HG03521 (cell line): ENCODE results near the gene TKTL1.
A peak's percentile ranks its signal among the peaks of the same experiment; 100 is the strongest.

Experiments
- ATAC-seq: cut with Tn5 transposase; IDR thresholded peaks from one replicate; pipeline ENCODE4 v1.9.1; 2021; ENCODE audit warnings: mild to moderate bottlenecking, moderate library complexity; ENCODE audit not compliant: unreplicated experiment

The TKTL1 gene

DNA sequence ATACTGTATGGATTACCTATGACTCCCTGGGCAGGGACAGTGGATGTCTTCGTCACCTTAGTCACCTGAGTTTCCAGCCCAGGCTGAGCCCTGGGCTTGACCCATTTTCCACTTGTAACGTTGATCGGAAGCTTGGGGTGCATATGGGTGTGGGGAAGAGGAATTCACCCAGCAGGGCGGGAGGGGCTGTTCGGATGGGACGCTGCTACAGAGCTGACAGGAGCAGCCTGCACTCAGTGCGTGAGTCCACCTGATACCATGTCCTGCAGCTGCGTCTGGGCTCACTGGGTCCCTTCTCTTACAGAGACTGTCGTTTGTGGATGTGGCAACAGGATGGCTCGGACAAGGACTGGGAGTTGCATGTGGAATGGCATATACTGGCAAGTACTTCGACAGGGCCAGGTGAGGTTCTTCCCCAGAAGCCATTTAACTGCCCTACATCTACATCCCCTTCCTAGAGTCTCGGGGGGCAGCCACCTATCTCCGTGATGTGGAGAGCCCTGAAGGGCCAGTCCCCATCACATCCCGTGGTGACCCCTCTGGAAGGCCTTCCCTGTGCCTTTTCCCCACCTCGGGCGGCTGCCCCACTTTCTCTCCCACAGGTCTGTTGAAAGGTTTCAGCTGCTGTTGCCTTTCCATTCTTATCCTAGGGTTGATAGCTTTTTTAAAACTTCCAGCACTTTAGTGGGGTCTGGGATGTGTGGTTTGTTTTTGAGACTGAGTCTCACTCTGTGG is 13.6 kb downstream of the TKTL1 start:
- ATAC-seq, result no peak

DNA sequence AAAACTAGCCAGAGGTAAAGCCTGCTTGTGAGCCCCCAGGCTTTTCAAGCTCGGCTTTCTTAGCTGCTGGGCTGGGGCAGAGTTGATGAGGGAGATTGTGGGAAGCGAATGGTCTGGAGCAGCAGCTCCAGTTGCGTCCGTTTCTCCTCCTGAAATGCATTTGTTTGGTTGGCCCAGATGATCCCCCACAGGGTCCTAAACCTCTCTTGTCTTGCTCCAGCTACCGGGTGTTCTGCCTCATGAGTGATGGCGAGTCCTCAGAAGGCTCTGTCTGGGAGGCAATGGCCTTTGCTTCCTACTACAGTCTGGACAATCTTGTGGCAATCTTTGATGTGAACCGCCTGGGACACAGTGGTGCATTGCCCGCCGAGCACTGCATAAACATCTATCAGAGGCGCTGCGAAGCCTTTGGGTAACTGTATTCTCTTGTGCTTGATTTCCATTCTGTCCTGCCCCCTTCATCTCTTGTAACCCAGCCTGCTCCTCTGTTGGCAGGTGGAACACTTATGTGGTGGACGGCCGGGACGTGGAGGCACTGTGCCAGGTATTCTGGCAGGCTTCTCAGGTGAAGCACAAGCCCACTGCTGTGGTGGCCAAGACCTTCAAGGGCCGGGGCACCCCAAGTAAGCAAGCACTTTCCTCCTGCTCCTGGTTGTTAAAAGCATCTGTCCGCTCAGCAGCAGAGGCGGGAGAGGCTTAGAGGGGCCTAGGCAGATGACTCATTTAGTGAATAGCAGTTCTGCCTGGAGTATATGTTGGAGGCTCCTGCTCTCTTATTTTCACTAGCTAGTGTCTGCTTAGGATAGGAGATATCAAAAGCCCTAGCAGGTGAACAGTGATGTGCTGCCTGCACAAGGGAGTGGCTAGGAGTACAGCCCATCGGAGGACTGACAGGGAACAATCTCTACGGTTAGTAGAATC is 15.3 kb downstream of the TKTL1 start:
- ATAC-seq, result no peak

DNA sequence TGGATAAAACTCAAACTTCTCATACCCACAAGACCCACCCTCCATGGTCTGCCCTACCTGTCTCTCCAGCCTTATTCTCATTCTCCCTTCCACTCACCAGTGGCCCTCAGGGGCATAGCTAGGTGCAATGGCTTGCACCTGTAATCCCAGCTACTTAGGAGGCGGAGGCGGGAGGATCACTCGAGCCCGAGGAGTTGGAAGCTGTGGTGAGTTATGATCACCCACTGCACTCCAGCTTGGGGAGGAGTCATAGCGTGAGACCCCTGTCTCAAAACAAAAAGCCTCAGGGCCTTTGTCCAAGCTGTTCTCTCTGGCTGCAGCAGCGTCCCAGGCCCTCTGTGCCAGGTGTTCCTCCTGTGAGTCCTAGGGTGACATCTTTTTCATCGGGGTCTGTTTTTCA is 16.5 kb downstream of the TKTL1 start:
- ATAC-seq, result no peak

DNA sequence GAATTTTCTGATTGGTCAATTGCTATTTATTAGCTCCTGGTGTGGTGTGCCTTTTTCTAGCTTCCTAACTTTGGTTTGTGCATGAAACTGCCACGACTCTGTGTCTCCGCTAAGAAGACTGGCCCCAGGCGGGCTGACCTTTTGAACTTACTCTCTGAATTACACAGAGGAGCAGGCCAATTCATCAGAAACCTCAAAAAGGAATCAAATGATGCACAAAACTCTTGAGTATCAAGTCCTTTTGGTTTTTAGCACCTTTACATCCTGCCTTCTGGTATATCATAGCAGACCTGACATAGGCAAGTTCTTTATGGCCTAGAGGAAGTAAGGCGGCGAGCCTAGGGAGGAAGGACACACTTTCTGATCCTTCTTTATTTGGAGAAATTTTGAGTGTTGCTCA is 17.6 kb downstream of the TKTL1 start:
- no peak for ATAC-seq

DNA sequence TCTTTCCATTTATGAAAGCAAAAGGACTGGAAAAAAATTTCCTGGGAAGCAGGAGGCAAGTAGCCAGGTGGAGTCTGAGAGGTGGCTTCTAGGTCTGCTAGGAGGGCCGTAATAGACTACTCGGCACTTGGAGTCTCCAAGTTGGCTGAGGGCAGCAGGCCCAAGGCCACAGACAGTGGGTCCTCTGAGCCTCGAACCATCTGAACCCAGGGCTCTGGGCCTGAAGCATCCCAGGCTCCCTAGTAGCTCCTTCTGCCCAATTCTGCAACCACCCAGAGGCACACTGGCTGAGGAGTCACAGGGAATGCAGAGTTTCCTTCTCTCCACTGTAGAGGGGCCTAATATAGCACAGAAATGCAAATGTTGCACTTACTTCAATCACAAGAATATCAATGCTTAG is 19.8 kb downstream of the TKTL1 start:
- ATAC-seq, result no peak

DNA sequence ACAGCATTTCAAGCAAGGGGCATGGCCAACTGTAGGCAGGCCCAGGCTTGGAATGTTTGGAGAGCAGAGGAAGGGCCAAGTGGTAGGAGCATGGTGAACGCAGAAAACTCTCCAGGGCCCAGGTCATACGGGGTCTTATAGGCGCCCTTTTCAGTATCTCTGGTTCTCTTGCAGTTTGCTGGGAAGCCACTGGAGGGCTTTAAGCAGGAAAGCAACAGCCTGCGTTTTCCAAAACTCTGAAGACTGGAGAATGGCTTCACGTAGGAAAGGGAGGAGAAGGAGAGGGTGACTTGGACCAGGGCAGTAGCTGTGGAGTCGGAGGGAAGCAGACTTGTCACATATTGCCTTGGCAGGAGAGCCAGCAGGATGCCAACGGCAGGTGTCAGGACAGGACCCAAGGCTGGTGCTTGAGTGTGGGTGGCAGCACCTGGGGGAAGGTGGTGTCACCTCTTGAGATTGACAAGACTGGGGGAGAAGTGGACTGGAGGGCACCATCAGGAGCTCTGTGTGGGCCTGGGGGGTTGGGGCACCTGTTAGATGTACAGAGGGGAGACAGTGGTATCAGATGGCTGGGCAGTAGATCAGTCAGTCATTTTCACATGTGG is 21.9 kb downstream of the TKTL1 start:
- no peak for ATAC-seq

DNA sequence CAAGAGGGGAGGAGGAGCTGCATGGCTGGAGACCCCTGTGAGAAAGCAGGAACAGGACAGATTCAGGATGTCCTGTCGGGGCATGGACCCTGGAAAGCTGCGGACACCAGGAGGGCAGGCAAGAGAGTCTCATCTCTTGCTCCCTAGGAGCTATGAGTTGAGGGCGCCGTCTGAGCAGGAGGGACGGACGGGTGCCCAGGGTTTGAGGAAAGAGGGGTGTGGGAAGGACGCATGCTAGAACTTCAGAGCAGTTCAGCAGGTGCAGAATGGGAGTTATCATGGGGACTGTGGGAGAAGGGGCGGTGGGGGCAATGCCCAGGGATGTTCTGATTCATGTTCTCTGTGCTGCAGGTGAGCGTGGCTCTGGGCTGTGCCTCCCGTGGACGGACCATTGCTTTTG is 24.8 kb downstream of the TKTL1 start:
- no peak for ATAC-seq

DNA sequence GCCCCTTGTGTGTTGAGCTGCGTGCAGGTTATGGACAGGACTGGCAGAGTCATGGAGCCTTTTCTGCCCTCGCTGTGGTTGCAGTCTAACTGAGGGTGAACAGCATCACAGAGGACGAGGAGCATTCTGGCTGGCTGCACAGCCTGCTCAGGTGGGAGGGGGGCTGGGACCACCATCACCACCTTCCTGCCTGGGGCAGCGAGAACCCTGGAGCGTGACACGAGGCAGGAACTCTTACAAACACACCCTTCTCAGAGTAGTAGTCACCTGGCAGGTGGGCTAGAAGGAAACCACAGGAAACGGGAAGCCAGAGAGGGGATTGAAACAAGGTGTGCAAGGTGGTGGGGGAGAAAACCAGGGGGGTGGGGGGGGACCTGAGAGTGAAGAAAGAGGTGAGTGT is 25.6 kb downstream of the TKTL1 start:
- ATAC-seq, result no peak

DNA sequence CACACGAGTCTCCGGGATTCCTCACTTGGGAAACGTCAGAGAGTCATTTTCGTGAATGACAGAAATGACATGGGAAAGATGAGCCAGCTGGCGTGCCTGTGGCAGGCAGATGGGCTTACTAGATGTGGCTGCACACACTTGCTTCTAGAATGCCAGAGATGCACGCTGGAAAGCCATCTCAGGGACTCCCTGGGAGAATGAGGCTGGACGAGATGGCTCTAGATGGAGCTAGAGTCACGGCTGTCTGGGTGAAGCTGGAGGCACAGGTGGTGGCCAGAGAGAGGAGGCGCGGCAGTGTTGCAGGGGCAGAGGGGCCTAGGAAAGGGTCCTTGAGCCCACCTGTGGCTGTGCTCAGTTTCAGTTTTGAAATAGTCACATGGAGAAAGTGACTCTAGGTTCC is 26.0 kb downstream of the TKTL1 start:
- no peak for ATAC-seq

DNA sequence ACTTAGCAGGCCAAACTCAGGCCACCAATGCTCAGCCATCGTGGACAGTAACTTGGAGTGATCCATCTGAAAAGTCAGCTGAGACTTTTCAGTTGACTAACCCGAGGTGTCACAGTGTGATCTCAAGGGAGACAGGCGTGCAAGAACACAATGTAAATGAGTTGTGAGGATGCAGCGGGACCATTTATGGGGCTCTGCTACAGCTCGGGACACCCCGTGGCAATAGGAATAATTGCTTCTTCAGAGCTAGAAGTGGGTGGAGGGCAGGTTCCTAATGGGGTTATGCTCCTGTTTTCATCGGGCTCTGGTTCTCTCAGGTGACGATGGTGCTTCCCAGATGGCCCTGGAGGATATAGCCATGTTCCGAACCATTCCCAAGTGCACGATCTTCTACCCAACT is 27.3 kb downstream of the TKTL1 start:
- ATAC-seq, result no peak

DNA sequence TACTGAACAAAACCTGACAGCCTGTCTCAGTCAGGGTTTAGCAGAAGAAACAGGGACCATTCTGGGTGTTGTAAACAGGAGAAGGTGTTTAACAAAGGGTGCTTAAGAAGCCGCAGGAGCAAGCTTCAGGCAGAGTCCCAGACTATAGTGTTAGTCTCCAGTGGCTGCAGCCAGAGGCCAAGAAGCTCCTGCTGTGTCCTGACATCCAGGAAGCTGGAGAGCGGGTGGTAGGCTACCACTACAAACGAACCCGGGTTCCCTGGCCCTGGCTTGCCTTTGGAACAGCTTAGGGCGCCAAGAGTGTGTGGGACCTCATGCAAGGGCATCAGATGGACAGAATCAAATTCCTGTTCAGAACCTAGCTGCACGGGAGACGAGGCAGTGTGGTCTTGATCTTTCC is 27.9 kb downstream of the TKTL1 start:
- no peak for ATAC-seq

DNA sequence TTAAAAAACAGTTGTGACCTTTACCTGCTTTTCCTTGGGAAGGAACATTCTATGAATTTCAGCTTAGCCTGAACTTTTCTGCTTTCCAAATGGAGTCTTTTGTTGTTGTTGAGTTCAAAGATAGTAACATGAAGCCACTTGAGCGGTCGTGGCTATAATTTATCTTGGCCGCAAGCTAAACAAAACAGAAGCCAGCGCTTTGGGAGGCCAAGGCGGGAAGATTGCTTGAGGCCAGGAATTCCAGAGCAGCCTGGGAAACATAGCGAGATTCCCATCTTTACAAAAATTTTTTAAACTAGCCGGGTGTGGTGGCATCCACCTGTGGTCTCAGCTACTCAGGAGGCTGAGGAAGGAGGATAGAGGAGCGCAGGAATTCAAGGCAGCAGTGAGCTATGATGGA is 29.9 kb downstream of the TKTL1 start:
- ATAC-seq, result no peak

DNA sequence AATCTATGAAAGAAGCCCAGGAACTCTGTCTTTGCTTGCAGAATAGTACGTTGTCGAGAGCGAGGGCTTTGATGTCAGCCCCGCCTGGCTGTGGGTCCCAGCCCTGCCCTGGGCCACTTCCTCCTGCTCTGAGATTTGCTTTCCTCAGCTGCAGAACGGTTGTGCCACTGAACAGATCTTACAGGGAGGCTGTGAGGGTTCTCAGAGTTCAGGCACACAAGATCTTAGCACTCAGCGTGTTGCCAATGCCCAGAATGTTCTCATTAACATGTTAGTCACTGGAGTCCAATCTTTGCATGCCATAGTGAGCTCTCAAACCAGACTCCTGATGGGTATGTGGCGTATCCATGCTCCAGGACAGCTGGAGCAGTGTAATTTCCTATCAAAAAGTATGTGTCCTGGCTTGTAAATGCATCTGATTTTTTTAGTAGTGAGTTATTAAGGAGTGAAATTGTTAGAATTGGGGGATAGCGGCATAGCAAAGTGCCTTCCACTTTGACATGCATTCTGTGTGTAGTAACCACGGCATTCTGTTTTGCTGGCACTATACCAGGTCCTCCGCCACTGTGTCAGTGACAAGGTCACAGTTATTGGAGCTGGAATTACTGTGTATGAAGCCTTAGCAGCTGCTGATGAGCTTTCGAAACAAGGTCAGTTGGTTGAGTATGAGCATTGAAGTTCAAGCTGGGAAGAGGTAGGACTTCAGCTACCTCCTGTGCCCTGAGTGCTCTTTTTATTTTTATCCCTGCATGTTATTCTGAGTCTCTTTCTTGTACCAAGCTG is 31.6 kb downstream of the TKTL1 start:
- no peak for ATAC-seq

DNA sequence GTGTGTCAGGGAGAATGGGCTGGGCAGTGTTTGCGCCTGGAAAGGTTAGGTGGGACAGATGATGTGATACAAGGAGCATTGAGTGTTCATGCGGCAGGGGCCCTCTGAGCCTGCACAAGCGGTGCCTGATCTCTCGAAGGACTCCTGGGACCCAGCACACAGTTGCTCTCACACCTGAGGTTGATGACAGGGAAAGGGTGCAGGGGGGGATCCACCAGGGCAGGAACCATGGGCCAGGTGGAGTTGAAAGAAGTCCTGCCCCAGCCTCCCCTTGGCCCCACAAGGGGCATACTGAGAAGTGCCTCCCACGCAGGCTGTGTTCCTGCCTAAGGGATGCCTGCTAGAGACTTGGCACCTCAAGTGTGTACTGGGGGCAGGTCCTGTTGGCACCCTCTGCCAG is 33.1 kb downstream of the TKTL1 start:
- no peak for ATAC-seq

DNA sequence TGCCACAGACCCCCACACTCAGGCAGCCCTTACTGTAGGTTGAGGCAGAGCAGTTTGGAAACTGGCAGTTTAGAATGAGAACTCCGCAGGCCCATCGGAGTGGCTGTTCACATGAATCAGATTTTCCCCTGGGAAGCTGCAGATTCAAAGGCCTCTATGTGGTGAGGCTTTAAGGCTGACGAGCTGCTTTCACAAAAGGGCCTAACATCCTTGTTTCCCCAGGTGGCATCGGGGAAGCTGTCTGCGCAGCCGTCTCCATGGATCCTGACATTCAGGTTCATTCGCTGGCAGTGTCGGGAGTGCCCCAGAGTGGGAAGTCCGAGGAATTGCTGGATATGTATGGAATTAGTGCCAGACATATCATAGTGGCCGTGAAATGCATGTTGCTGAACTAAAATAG is 33.7 kb downstream of the TKTL1 start:
- no peak for ATAC-seq

DNA sequence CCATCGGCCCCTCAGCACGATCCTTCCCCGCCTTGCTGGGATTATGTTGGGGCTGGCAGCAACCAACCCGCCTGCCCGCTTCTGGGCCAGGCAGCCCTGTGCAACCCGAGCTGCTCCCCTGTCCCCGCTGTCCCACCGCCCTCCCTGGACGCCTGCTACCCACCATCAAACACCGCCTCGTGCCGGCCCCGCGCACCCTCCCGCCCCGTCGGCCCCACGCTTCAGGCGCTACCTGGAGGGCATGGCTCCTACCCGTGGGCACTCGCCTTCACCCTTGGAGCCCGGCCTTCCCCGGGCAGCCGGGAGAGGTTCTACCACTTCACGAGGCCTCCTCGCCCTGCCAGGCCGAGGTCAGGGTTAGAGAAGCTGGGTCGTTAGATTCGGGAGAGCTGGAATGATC is 37.0 kb downstream of the TKTL1 start:
- no peak for ATAC-seq

DNA sequence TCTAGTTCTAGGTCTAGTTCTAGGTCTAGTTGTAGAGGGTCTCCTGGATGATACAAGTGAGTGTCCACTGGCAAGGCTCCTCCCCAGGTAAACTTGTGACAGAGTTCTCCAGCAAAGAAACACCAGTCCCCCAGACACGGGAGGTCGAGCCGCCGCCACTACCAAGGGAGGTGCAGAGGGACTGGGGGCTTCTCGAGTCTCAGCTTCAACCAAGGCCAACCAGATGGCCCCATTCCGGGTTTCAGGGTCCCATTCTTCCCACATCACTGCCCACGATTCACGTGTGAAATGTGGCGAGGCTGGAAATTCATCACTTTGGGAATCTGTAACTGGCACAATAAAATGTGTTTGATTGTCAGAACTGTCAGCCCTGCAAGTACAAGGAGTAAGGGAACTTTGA is 37.5 kb downstream of the TKTL1 start:
- ATAC-seq, result no peak

DNA sequence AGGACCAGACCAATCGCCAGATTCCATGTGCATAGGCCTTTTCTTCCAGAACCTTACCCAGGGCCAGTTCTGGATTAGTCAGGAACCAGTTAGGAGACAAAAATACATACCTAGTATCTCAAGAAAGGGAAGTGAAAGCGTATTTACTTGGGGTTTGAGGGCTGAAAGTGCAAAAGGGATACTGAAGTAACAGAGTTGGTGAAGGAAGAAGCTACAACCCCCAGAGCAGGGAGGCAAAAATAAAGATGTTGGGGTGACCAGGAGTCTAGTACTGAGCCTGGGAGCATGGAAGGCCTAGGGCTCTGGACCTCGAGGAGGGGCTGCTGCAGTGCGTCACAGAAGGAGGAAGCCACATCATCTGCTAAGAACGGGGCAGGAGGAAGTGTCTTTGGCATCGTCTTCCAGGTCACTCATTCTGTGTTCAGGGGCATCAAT is 38.3 kb downstream of the TKTL1 start:
- no peak for ATAC-seq

DNA sequence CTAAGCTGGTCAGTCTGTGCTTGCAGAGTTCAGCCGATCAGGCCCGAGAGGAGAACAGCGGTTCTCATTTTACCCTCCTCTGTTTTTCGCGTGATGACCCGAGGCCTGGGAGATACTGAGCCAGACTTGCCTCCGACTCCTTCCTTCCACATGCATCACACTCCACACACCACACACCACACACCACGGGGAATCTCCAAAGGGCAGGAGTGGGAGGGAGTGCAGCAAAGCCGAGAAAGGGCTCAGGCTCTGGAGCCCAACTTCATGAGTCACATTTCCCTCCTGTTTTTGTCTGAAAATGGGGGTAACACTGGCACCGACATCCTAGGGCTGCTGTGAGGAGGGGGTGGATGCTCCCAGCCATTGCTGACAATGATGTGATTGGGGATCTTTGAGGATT is 38.9 kb downstream of the TKTL1 start:
- no peak for ATAC-seq

DNA sequence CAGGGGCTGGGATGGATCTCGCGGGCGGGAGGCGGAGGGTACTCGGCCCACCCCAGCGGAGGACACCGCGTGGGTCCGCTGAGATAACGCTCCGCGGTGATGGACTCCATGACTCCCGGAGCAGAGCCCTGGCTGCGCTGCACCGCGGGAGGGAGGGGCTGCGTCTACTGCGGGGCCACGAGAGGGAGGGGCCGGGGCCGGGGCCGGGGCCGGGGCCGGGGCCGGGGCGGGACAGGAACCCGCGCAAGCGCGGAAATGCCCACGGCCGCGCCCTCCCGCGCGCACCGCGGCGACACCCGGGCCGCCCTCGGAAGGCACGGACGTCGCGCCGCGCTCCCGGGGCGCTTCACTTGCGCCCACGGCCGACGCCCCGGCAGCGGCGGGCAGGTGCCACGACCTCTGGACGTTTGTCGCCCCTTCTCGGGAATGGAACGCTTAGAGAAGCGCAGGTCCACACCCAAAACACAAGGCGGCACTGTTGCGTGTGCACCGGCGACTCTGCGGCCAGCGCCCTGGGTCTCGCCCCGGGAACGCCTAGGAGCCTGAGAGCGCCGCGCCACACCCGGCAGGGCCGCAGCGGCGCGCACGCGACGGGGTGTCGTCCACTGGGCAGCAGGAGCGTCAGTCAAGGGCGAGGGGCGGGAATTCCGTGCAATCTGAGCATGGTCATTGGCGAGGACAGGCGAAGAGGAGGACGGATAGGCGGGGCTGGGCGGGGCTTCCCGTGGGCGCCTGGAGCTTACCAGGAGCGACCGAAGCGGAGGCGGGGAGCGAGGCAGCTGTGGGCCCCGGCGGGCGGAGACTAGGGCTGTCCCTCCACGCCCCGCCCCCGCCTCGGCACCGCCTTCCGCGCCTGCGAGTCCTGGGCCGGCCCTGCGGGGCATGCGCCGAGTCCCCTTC is 46.1 kb downstream of the TKTL1 start:
- ATAC-seq, result peak; percentile 72
